Thyroid gland (tissue), 4 donors: Measurements from ENCODE around the gene CXCL17. TPM values are rescaled to one million over a fixed set of nuclear protein-coding genes. Genes with fewer than 3 reads are reported as not detected.
A peak's percentile ranks its signal among the peaks of the same experiment; 100 is the strongest.

ENCODE experiments used
- DNase-seq, 2 donors: peaks; one replicate each; pipeline ENCODE4 v3.0.0-alpha.2; 2019
- H3K27ac ChIP-seq, 3 donors: fragments of 200-600 bp; sonication (generic); 1 replicate in 2 of 3; 2 replicates in 1 of 3; pipeline ENCODE4 v1.5.1; 2016 to 2019; ENCODE audit warnings: mild to moderate bottlenecking in 1 of 3, moderate library complexity in 1 of 3
- H3K27me3 ChIP-seq: fragments of 200-600 bp; sonication (generic); one replicate; pipeline ENCODE4 v1.5.1; 2019
- H3K36me3 ChIP-seq, 2 donors: fragments of 200-600 bp; sonication (generic); one replicate each; pipeline ENCODE4 v1.5.1; 2016 to 2019
- H3K4me1 ChIP-seq, 2 donors: fragments of 200-600 bp; sonication (generic); one replicate each; pipeline ENCODE4 v1.5.1; 2017 to 2019
- H3K4me3 ChIP-seq, 3 donors: fragments of 200-600 bp; sonication (generic); replicated peaks in 1 of 3; 1 replicate in 2 of 3; 2 replicates in 1 of 3; pipeline ENCODE4 v1.5.1; 2016; ENCODE audit warnings: mild to moderate bottlenecking in 1 of 3
- H3K9me3 ChIP-seq: fragments of 200-600 bp; sonication (generic); one replicate; pipeline ENCODE4 v1.5.1; 2017
- POLR2A ChIP-seq, 2 donors: fragments of 450-650 bp; IDR thresholded peaks; one replicate each; pipeline ENCODE4 v1.6.1; 2017; ENCODE audit warnings: antibody characterized with exemption in 2 of 2, mild to moderate bottlenecking in 2 of 2, moderate library complexity in 1 of 2
- WGBS, 2 donors: methylation state at CpG; one replicate each; pipeline ENCODE4 v1.1.5; 2017; 5-methylcytosine and 5-hydroxymethylcytosine counted together
- intact Hi-C: fragments of 100-400 bp; cut with DNase I; formaldehyde crosslinking; loops from one replicate; pipeline ENCODE4 v1.15.1; 2023
- total RNA-seq, 4 donors: library from RNA; depleted of rRNA; stranded (reverse); fragments of >200 nt; gene quantifications; one replicate each; pipeline ENCODE4 v1.2.3, GENCODE V29; 2016
- TF ChIP-seq, protein P1 (sequence below), 6 experiments: fragments of 200-600 bp in 3 of 6; fragments of 450-650 bp in 3 of 6; sonication (generic) in 3 of 6; IDR thresholded peaks; one replicate each; pipeline ENCODE4 v1.5.1; 2016 to 2019; ENCODE audit warnings: antibody characterized with exemption in 6 of 6, mild to moderate bottlenecking in 2 of 6, inconsistent platforms in 1 of 6, moderate library complexity in 1 of 6

The CXCL17 gene
- total RNA-seq, 4 donors from 2014 or later: not detected

- WGBS, 2 donors: 66 to 69% methylated on average over 4 of the region's 4 CpGs
- Histone ChIP-seq H3K27ac (no peak overlapping the region), H3K9me3 (no peaks in the 10 kb centered on the region), H3K36me3 (no peaks in the 10 kb centered on the region), H3K27me3 (no peaks in the 10 kb centered on the region), H3K4me1 (peaks cover 4 to 5% of the 10 kb centered on the region in 2 donors), H3K4me3 (no peak overlapping the region)
- no peak for TF ChIP-seq POLR2A (IDR thresholded peaks at IDR 0.05)
- TF ChIP-seq, protein P1, sequence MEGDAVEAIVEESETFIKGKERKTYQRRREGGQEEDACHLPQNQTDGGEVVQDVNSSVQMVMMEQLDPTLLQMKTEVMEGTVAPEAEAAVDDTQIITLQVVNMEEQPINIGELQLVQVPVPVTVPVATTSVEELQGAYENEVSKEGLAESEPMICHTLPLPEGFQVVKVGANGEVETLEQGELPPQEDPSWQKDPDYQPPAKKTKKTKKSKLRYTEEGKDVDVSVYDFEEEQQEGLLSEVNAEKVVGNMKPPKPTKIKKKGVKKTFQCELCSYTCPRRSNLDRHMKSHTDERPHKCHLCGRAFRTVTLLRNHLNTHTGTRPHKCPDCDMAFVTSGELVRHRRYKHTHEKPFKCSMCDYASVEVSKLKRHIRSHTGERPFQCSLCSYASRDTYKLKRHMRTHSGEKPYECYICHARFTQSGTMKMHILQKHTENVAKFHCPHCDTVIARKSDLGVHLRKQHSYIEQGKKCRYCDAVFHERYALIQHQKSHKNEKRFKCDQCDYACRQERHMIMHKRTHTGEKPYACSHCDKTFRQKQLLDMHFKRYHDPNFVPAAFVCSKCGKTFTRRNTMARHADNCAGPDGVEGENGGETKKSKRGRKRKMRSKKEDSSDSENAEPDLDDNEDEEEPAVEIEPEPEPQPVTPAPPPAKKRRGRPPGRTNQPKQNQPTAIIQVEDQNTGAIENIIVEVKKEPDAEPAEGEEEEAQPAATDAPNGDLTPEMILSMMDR (IDR thresholded peaks at IDR 0.05): no peak
- DNase-seq: no peak
- intact Hi-C loops: no loop called here
Measured at GRCh38 chr19:42475366-42475765, 32.6 kb upstream of the CXCL17 start.

DNA sequence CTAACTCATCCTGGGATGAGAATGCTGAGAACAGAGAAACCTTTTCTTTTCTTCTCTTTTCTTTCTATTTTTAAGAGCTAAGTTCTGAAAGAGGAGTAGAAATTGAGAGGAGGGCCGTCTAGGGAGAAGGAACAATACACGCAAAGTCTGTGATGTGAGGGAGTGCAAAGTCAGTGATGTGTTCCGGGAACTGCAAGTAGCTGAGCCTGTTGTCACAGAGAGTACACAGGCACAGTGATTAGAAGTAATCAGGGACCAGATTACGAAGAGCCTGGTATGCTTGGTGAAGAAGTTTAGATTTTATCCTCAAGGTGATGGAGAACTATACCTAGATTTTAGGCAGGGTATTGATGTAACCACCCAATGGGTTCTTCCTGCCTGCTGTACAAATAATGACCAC, 32.0 kb upstream of the CXCL17 start:
- Histone ChIP-seq H3K27ac (no peak overlapping the region), H3K4me3 (no peak overlapping the region), H3K9me3 (no peaks in the 10 kb centered on the region), H3K27me3 (no peaks in the 10 kb centered on the region), H3K36me3 (no peaks in the 10 kb centered on the region), H3K4me1 (peaks cover 4 to 5% of the 10 kb centered on the region in 2 donors)
- TF ChIP-seq, protein P1 (IDR thresholded peaks at IDR 0.05): no peak
- no peak for TF ChIP-seq POLR2A (IDR thresholded peaks at IDR 0.05)
- no peak for DNase-seq
- WGBS, 2 donors: 54% methylated on average over 4 of the region's 4 CpGs
- intact Hi-C loops: no loop called here

- Histone ChIP-seq H3K27ac (no peak overlapping the region), H3K27me3 (no peaks in the 10 kb centered on the region), H3K36me3 (no peaks in the 10 kb centered on the region), H3K4me3 (no peak overlapping the region), H3K9me3 (no peaks in the 10 kb centered on the region), H3K4me1 (peaks cover 4 to 5% of the 10 kb centered on the region in 2 donors)
- no peak for DNase-seq
- intact Hi-C loops: no loop called here
- no peak for TF ChIP-seq POLR2A (IDR thresholded peaks at IDR 0.05)
- TF ChIP-seq, protein P1 (IDR thresholded peaks at IDR 0.05): no peak
- 57 to 62% methylated on average over 6 of the region's 6 CpGs for WGBS, 2 donors
Measured at GRCh38 chr19:42473686-42474085, 30.9 kb upstream of the CXCL17 start.

GRCh38 chr19:42472402-42473147, 29.8 kb upstream of the CXCL17 start:
- Histone ChIP-seq H3K27me3 (no peaks in the 10 kb centered on the region), H3K36me3 (no peaks in the 10 kb centered on the region), H3K9me3 (no peaks in the 10 kb centered on the region), H3K27ac (no peak overlapping the region), H3K4me3 (no peak overlapping the region), H3K4me1 (peaks cover 4 to 5% of the 10 kb centered on the region in 2 donors)
- DNase-seq: no peak
- TF ChIP-seq, protein P1 (IDR thresholded peaks at IDR 0.05): no peak
- no peak for TF ChIP-seq POLR2A (IDR thresholded peaks at IDR 0.05)
- WGBS, 2 donors: 88 to 92% methylated on average over 7 of the region's 7 CpGs
- intact Hi-C loops: no loop called here

DNA sequence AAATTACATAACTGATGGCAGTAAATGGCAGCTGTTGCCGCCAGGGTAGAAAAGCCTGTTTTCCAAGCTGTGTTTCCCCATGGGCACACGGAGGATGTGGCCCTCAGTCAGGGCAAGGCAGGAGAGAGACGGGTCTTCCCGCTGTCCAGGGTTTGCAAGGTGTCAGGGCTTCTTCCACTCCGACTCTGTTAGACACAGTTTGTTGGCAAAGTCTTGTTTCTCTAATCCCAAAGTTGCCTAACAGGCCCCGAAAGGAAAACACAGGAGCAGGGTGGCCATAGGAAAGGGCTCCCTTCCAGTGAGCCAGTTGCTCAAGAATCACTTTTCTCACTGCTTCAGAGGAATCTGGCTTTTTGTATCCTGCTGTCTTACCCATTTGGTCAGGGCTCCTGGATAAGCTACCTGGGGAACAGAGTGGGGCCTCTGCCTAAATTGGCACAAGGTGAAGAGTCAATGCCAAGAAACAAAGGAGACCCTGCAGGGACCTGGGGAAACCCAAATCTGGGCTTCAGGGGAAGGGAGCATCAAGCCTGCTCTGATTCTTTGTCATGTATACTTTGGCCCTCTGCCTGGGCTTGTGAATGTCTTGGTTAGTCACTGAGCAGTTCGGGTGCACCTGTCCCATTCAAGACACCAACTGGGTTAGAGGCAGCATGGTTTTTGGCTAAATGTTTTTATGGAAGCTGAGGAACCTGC, 29.0 kb upstream of the CXCL17 start:
- H3K36me3 ChIP-seq: no peaks in the 10 kb centered on the region
- peaks cover 4 to 5% of the 10 kb centered on the region in 2 donors for H3K4me1 ChIP-seq
- TF ChIP-seq, protein P1 (IDR thresholded peaks at IDR 0.05): no peak
- intact Hi-C loops: no loop called here
- peak; percentile 8 to 24 for DNase-seq
- H3K4me3 ChIP-seq: no peak overlapping the region
- H3K9me3 ChIP-seq: no peaks in the 10 kb centered on the region
- H3K27ac ChIP-seq: no peak overlapping the region
- no peaks in the 10 kb centered on the region for H3K27me3 ChIP-seq
- WGBS, 2 donors: 42 to 45% methylated on average over 7 of the region's 7 CpGs
